K562 (cell line): ENCODE measurements around the gene ADAMTSL2. TPM values are rescaled to one million over a fixed set of nuclear protein-coding genes. Genes with fewer than 3 reads are reported as not detected.
A peak's percentile ranks its signal among the peaks of the same experiment; 100 is the strongest.

Experiments
- ATAC-seq: fragments of 200-7000 bp; cut with Tn5 transposase; 3 replicates; pipeline ENCODE4 v1.9.1; 2020; ENCODE audit warnings: moderate library complexity
- BruUV-seq: library from RNA; stranded (reverse); fragments of 400-500 nt; replicated peaks from 2 replicates; lab custom pipeline; 2021; lab: Mats Ljungman, UMichigan
- CTCF ChIA-PET: fragments of 300-600 bp; formaldehyde crosslinking; extraction: SDS; loops from one replicate; lab custom pipeline; 2021; ENCODE audit warnings: low intra/inter-chr PET ratio; lab: Yijun Ruan, JAX
- POLR2A ChIA-PET: fragments of 300-600, 350-650 bp; sonication (Branson Sonifier 250); formaldehyde crosslinking; extraction: SDS; loops from one replicate; lab custom pipeline; 2021; ENCODE audit warnings: antibody characterized with exemption, inconsistent platforms; lab: Yijun Ruan, JAX
- DNase-seq, 4 experiments: peaks; one replicate each; pipeline versions ENCODE4 v3.0.0 to v3.0.0-alpha.2; 2011 to 2018; ENCODE audit warnings: low spot score in 3 of 4, mixed read lengths in 3 of 4; ENCODE audit errors: extremely low read depth in 1 of 4
- FAIRE-seq: peaks from 2 replicates; lab custom pipeline; 2011; peaks lifted over from hg19 to GRCh38; lab: Jason Lieb, UNC
- H2AFZ ChIP-seq: 2 replicates; pipeline ENCODE4 v1.6.0; 2011; ENCODE audit warnings: low read depth, low read length, control low read depth, inconsistent platforms
- H3K27ac ChIP-seq: fragments of 200-600 bp; 3 replicates; pipeline ENCODE4 v1.8.0; 2011; ENCODE audit warnings: low read depth, mild to moderate bottlenecking, control low read depth, inconsistent platforms, low read length, moderate library complexity, mixed read lengths; ENCODE audit errors: extremely low read depth
- H3K27me3 ChIP-seq, 2 experiments: fragments of 300-600 bp in 1 of 2; 2 replicates in 1 of 2; 3 replicates in 1 of 2; pipeline versions ENCODE4 v1.6.0 to v1.8.0; 2011; ENCODE audit warnings: inconsistent platforms in 2 of 2, low read length in 2 of 2, mild to moderate bottlenecking in 1 of 2, mixed read lengths in 1 of 2, moderate library complexity in 1 of 2; ENCODE audit not compliant: control insufficient read depth in 2 of 2, insufficient read depth in 2 of 2
- H3K36me3 ChIP-seq: fragments of 300-600 bp; 3 replicates; pipeline ENCODE4 v1.8.0; 2011; ENCODE audit warnings: mild to moderate bottlenecking, low read length, inconsistent platforms; ENCODE audit not compliant: control insufficient read depth, insufficient read depth
- H3K4me1 ChIP-seq, 2 experiments: fragments of 200-600 bp in 1 of 2; replicated peaks in 1 of 2; 2 replicates in 1 of 2; 3 replicates in 1 of 2; pipeline versions ENCODE4 v1.5.1 to v1.8.0; 2011; ENCODE audit warnings: inconsistent platforms in 2 of 2, low read length in 2 of 2, mild to moderate bottlenecking in 1 of 2, mixed read lengths in 1 of 2, moderate library complexity in 1 of 2; ENCODE audit not compliant: control insufficient read depth in 2 of 2, insufficient read depth in 2 of 2
- H3K4me2 ChIP-seq: 2 replicates; pipeline ENCODE4 v1.6.1; 2011; ENCODE audit warnings: low read length, control low read depth, inconsistent platforms, mixed read lengths; ENCODE audit not compliant: insufficient read depth
- H3K4me3 ChIP-seq: fragments of 200-600 bp; sonication (generic), shearing (Covaris generic); 2 replicates; pipeline ENCODE4 v1.5.1; 2016; ENCODE audit warnings: control low read depth, inconsistent platforms
- H3K79me2 ChIP-seq: fragments of 200-600 bp; 3 replicates; pipeline ENCODE4 v1.8.0; 2011; ENCODE audit warnings: low read length, inconsistent platforms; ENCODE audit not compliant: control insufficient read depth, insufficient read depth
- H3K9ac ChIP-seq, 2 experiments: 2 replicates each; pipeline versions ENCODE4 v1.6.0 to v1.6.1; 2011; ENCODE audit warnings: low read depth in 2 of 2, low read length in 2 of 2, control low read depth in 1 of 2, inconsistent platforms in 1 of 2, mild to moderate bottlenecking in 1 of 2, mixed read lengths in 1 of 2; ENCODE audit not compliant: insufficient read depth in 1 of 2
- H3K9me1 ChIP-seq: one replicate; pipeline ENCODE4 v1.6.0; 2011; ENCODE audit warnings: inconsistent platforms, mild to moderate bottlenecking, low read length, moderate library complexity; ENCODE audit not compliant: control insufficient read depth, insufficient read depth
- H3K9me3 ChIP-seq: replicated peaks from 2 replicates; pipeline ENCODE4 v1.5.1; 2011; ENCODE audit warnings: low read depth, low read length, inconsistent platforms; ENCODE audit not compliant: control insufficient read depth, insufficient read depth
- H4K20me1 ChIP-seq: replicated peaks from 2 replicates; pipeline ENCODE4 v1.6.1; 2011; ENCODE audit warnings: low read length, inconsistent platforms, mixed read lengths; ENCODE audit not compliant: control insufficient read depth, insufficient read depth
- DIDO1 ChIP-seq: fragments of 450-650 bp; IDR thresholded peaks from 2 replicates; pipeline ENCODE4 v1.6.1; 2016; ENCODE audit warnings: low read depth, missing biosample characterization, missing genetic modification characterization
- EGR1 ChIP-seq: fragments of 450-650 bp; conservative IDR thresholded peaks from 2 replicates; pipeline ENCODE4 v1.6.1; 2017; ENCODE audit warnings: mild to moderate bottlenecking
- MIER1 ChIP-seq: fragments of 450-650 bp; IDR thresholded peaks from 2 replicates; pipeline ENCODE4 v1.6.1; 2016; ENCODE audit warnings: antibody characterized with exemption, mild to moderate bottlenecking, low read depth
- PBX2 ChIP-seq, 2 experiments: IDR thresholded peaks in 1 of 2; conservative IDR thresholded peaks in 1 of 2; 2 replicates each; pipeline ENCODE4 v1.6.1; 2016; ENCODE audit warnings: low read depth in 2 of 2, mild to moderate bottlenecking in 1 of 2, missing compliant biosample characterization in 1 of 2, missing genetic modification characterization in 1 of 2, moderate library complexity in 1 of 2
- TAF7 ChIP-seq: fragments of 450-650 bp; IDR thresholded peaks from 2 replicates; pipeline ENCODE4 v1.6.1; 2016; ENCODE audit warnings: missing genetic modification characterization, missing compliant biosample characterization
- ZNF263 ChIP-seq: sonication (generic); formaldehyde crosslinking; IDR thresholded peaks from 2 replicates; pipeline ENCODE4 v1.8.0; 2022; ENCODE audit warnings: mild to moderate bottlenecking, missing genetic modification reagents, borderline replicate concordance
- ZNF764 ChIP-seq: fragments of 250-450 bp; sonication (Bioruptor Pico); IDR thresholded peaks from 2 replicates; pipeline ENCODE4 v1.4.0; 2020; ENCODE audit warnings: low read depth, mild to moderate bottlenecking, moderate library complexity
- WGBS: fragments of 100-300 bp; shearing (Covaris generic); methylation state at CpG from one replicate; pipeline ENCODE4 v1.1.6; 2016; ENCODE audit warnings: low coverage, mixed read lengths; ENCODE audit not compliant: insufficient coverage; ENCODE audit errors: missing lambda C conversion rate; 5-methylcytosine and 5-hydroxymethylcytosine counted together
- in situ Hi-C: fragments of 300-500 bp; cut with MboI; formaldehyde crosslinking; loops from 4 replicates; pipeline ENCODE4 v1.15.0; 2018; ENCODE audit warnings: inconsistent platforms, mixed read lengths
- intact Hi-C: fragments of 100-400 bp; cut with micrococcal nuclease; formaldehyde crosslinking; loops from 2 replicates; pipeline ENCODE4 v1.14.2; 2022
- polyA plus RNA-seq, 8 experiments: library from polyadenylated mRNA; depleted of rRNA in 4 of 8; stranded (reverse) in 5 of 8; unstranded in 3 of 8; fragments of >200 nt; fragmentation: Nextera tagmentation in 2 of 8; fragmentation: Illumina TruSeq in 1 of 8; extraction: Ambion mirVana in 2 of 8; extraction: Trizol in 1 of 8; gene quantifications; 2 replicates each; pipeline versions ENCODE4 v1.2.1 to v1.2.3, GENCODE V29; 2011 to 2014; ENCODE audit warnings: inconsistent platforms in 1 of 8, missing spikeins in 1 of 8
- total RNA-seq, 7 experiments: library from RNA; depleted of rRNA in 6 of 7; stranded (reverse); fragments of >200 nt in 6 of 7; fragmentation: Illumina TruSeq in 2 of 7; extraction: Trizol in 2 of 7; gene quantifications; 2 replicates each; pipeline versions ENCODE4 v1.2.1 to v1.2.3, GENCODE V29; 2011 to 2021; ENCODE audit warnings: low replicate concordance in 1 of 7

ADAMTSL2 gene
- total and polyA plus RNA-seq, 9 of the 15 experiments (the other 6 are each of a cell fraction or from before 2014, with no cell fraction given), result 0.04 TPM; not detected in 8

- H3K4me2 ChIP-seq, result no peak overlapping the region
- no peaks in the 10 kb centered on the region for H3K36me3 ChIP-seq
- FAIRE-seq (no peak), DNase-seq (no peak), ATAC-seq (no peak)
- H3K9me3 ChIP-seq, result no peaks in the 10 kb centered on the region; the same call in 1 of the 2 replicates
- H3K4me1 ChIP-seq, result peaks cover 0 to 43% of the 10 kb centered on the region in 2 experiments; a peak in 3 of 5 replicates
- intact Hi-C loops, result no loop called here
- H4K20me1 ChIP-seq, result no peaks in the 10 kb centered on the region
- in situ Hi-C loops, result no loop called here
- H2AFZ ChIP-seq, result no peak overlapping the region
- no peak overlapping the region for H3K4me3 ChIP-seq
- TF ChIP-seq ZNF764 (no peak), EGR1 (0 out of 2 replicates have a peak, but pooled peaks have one; percentile 20), ZNF263 (CRISPR knock-in tag) (peak; percentile 97), DIDO1 (tag) (no peak)
- CTCF ChIA-PET, result interaction anchor here (0.6 kb wide), 1 partner anchor 1221 kb away, joined by 4 read pairs; no protein-coding TSS in a partner anchor
- no peak overlapping the region for H3K9ac ChIP-seq
- H3K27ac ChIP-seq, result no peak overlapping the region
- peaks cover 32 to 88% of the 10 kb centered on the region in 2 experiments; a peak in 4 of 5 replicates for H3K27me3 ChIP-seq
- POLR2A ChIA-PET, result no interaction called here
- BruUV-seq, result no TSS peak
- no peaks in the 10 kb centered on the region for H3K79me2 ChIP-seq
- WGBS, result 13% methylated on average over 10 of the region's 12 CpGs
- no peaks in the 10 kb centered on the region for H3K9me1 ChIP-seq
Observed at GRCh38 chr9:133490865-133491655, 43.4 kb upstream of the ADAMTSL2 start.

GRCh38 chr9:133491656-133491925, 42.9 kb upstream of the ADAMTSL2 start:
- Histone ChIP-seq H3K9me3 (no peaks in the 10 kb centered on the region; the same call in 1 of the 2 replicates), H3K27ac (no peak overlapping the region), H2AFZ (no peak overlapping the region), H3K9me1 (no peaks in the 10 kb centered on the region), H3K4me1 (peaks cover 0 to 40% of the 10 kb centered on the region in 2 experiments; a peak in 2 of 5 replicates), H4K20me1 (no peaks in the 10 kb centered on the region), H3K79me2 (no peaks in the 10 kb centered on the region), H3K9ac (no peak overlapping the region), H3K4me3 (no peak overlapping the region), H3K27me3 (peaks cover 32 to 93% of the 10 kb centered on the region in 2 experiments; a peak in 4 of 5 replicates), H3K36me3 (no peaks in the 10 kb centered on the region), H3K4me2 (no peak overlapping the region)
- in situ Hi-C loops (no loop called here), intact Hi-C loops (no loop called here)
- no peak for ATAC-seq
- no peak for DNase-seq
- FAIRE-seq, result no peak
- 25% methylated on average over 8 of the region's 8 CpGs for WGBS
- POLR2A ChIA-PET, result no interaction called here
- BruUV-seq, result no TSS peak
- CTCF ChIA-PET, result interaction anchor here (0.6 kb wide), 1 partner anchor 1222 kb away, joined by 4 read pairs; no protein-coding TSS in a partner anchor
- TF ChIP-seq TAF7, result no peak
- no peak for TF ChIP-seq MIER1
- TF ChIP-seq PBX2 (CRISPR knock-in tag; IDR thresholded peaks at IDR 0.05; ENCODE audit: low read depth), result no peak
- no peak for TF ChIP-seq PBX2 (tag; conservative IDR thresholded peaks at IDR 0.05; ENCODE audit: low read depth)
